ENCODE results near the gene RETREG1.
"Not testable (repeated sequence)": the region's sequence is repeated elsewhere in the genome, so short reads cannot be mapped to it uniquely, and the experiment has no call there.

- TF ChIP-seq CTCF (tag by site-specific recombination; IDR thresholded peaks at IDR 0.05); ELK4 (IDR thresholded peaks at IDR 0.05; ENCODE audit: borderline replicate concordance, low read depth, low read length); ZNF423 (tag by site-specific recombination; IDR thresholded peaks at IDR 0.05); SP2 (tag by site-specific recombination; IDR thresholded peaks at IDR 0.05); ZNF184 (tag by site-specific recombination; IDR thresholded peaks at IDR 0.05); ZNF416 (tag by site-specific recombination; IDR thresholded peaks at IDR 0.05); ZNF580 (tag by site-specific recombination; IDR thresholded peaks at IDR 0.05); ZNF626 (tag by site-specific recombination; IDR thresholded peaks at IDR 0.05): not testable (repeated sequence)
These were observed 180.6 kb downstream of the RETREG1 start for GRCh38 chr5:16436065-16436682.
